ENCODE measurements around the gene NKX6-1. TPM values are rescaled to one million over a fixed set of nuclear protein-coding genes. Genes with fewer than 3 reads are reported as not detected.
A peak's percentile ranks its signal among the peaks of the same experiment; 100 is the strongest.

The NKX6-1 gene
- total and polyA plus RNA-seq, 8 donors, result 1.1 to 5.2 TPM; not detected in 6

- no peak overlapping the region for H3K4me3 ChIP-seq
- peaks cover 14 to 34% (median 23%) of the 10 kb centered on the region in 4 donors for H3K4me1 ChIP-seq
- H3K27ac ChIP-seq, result no peak overlapping the region
- DNase-seq, result peak in 1 of 2 donors; percentile 34
- no peak for TF ChIP-seq EP300 (IDR thresholded peaks at IDR 0.05)
- no peak for TF ChIP-seq POLR2A (IDR thresholded peaks at IDR 0.05)
- TF ChIP-seq CTCF (IDR thresholded peaks at IDR 0.05), result no peak
- no peak for TF ChIP-seq POLR2AphosphoS5 (IDR thresholded peaks at IDR 0.05)
- intact Hi-C loops (cut with DNase I; ENCODE audit: low total_unique reads), result no loop called here
- peaks cover 0 to 13% (median 0%) of the 10 kb centered on the region in 4 donors for H3K9me3 ChIP-seq
- 22 to 36% (median 27%) methylated on average over 6 of the region's 6 CpGs for WGBS, 5 donors
- H3K36me3 ChIP-seq, result no peaks in the 10 kb centered on the region
- H3K27me3 ChIP-seq, result peaks cover 26 to 69% (median 56%) of the 10 kb centered on the region in 3 donors
These were observed 19.4 kb downstream of the NKX6-1 start for GRCh38 chr4:84479663-84480062.

DNA sequence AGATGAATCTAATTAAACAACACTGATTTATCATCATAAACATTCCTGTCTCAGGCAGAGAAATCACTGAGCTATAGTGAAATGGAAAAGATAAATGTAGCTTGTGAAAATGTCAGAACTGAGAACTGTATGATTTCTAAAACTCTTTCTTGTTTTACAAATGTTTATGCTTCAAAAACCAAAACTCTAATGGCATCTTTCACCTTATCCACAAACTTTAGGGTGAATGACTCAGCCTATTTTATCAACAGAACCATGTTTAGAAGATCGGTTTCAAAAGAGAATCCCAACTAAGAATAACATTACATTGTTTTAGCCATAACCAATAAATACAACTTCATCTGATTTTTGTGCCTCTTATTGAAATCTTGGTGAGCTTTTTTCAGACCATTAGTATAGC, 21.4 kb downstream of the NKX6-1 start:
- no peaks in the 10 kb centered on the region for H3K36me3 ChIP-seq
- peaks cover 0 to 13% (median 0%) of the 10 kb centered on the region in 4 donors for H3K9me3 ChIP-seq
- TF ChIP-seq EP300 (IDR thresholded peaks at IDR 0.05) (no peak), POLR2AphosphoS5 (IDR thresholded peaks at IDR 0.05) (no peak), CTCF (IDR thresholded peaks at IDR 0.05) (no peak), POLR2A (IDR thresholded peaks at IDR 0.05) (no peak)
- DNase-seq, result no peak
- 41 to 56% (median 49%) methylated on average over 1 of the region's 1 CpG for WGBS, 5 donors
- H3K27ac ChIP-seq, result no peak overlapping the region
- intact Hi-C loops (cut with DNase I; ENCODE audit: low total_unique reads), result no loop called here
- no peak overlapping the region for H3K4me3 ChIP-seq
- peaks cover 6 to 17% (median 12%) of the 10 kb centered on the region in 4 donors for H3K4me1 ChIP-seq
- peaks cover 11 to 58% (median 37%) of the 10 kb centered on the region in 3 donors for H3K27me3 ChIP-seq

GRCh38 chr4:84474107-84474506, 25.0 kb downstream of the NKX6-1 start:
- no peak overlapping the region for H3K27ac ChIP-seq
- H3K4me1 ChIP-seq, result no peaks in the 10 kb centered on the region
- no peak overlapping the region for H3K4me3 ChIP-seq
- no peak for DNase-seq
- H3K27me3 ChIP-seq, result peaks cover 0 to 22% (median under 1%) of the 10 kb centered on the region in 3 donors
- no peak for TF ChIP-seq POLR2AphosphoS5 (IDR thresholded peaks at IDR 0.05)
- TF ChIP-seq CTCF (IDR thresholded peaks at IDR 0.05), result no peak
- TF ChIP-seq EP300 (IDR thresholded peaks at IDR 0.05), result no peak
- TF ChIP-seq POLR2A (IDR thresholded peaks at IDR 0.05), result no peak
- no peaks in the 10 kb centered on the region for H3K36me3 ChIP-seq
- no peaks in the 10 kb centered on the region for H3K9me3 ChIP-seq
- intact Hi-C loops (cut with DNase I; ENCODE audit: low total_unique reads), result no loop called here

GRCh38 chr4:84472154-84472553, 26.9 kb downstream of the NKX6-1 start:
- intact Hi-C loops (cut with DNase I; ENCODE audit: low total_unique reads), result no loop called here
- H3K4me1 ChIP-seq, result no peaks in the 10 kb centered on the region
- no peak for DNase-seq
- no peaks in the 10 kb centered on the region for H3K36me3 ChIP-seq
- no peak overlapping the region for H3K4me3 ChIP-seq
- TF ChIP-seq POLR2AphosphoS5 (IDR thresholded peaks at IDR 0.05) (no peak), EP300 (IDR thresholded peaks at IDR 0.05) (no peak), POLR2A (IDR thresholded peaks at IDR 0.05) (no peak), CTCF (IDR thresholded peaks at IDR 0.05) (no peak)
- peaks cover 0 to 9% (median 0%) of the 10 kb centered on the region in 3 donors for H3K27me3 ChIP-seq
- H3K27ac ChIP-seq, result no peak overlapping the region
- no peaks in the 10 kb centered on the region for H3K9me3 ChIP-seq
